ENCODE data around the gene KNSTRN.

GRCh38 chr15:40399370-40399769 is 16.8 kb downstream of the KNSTRN start:
- no peak for TF ChIP-seq YY1 (IDR thresholded peaks at IDR 0.05; ENCODE audit: low read depth)
- no peak for TF ChIP-seq MAX (IDR thresholded peaks at IDR 0.05)
- TF ChIP-seq REST (IDR thresholded peaks at IDR 0.05; ENCODE audit: low read depth): no peak
- no peak for TF ChIP-seq USF1 (IDR thresholded peaks at IDR 0.05)
